ENCODE data around the gene NRXN3. TPM values are rescaled to one million over a fixed set of nuclear protein-coding genes. Genes with fewer than 3 reads are reported as not detected.

The NRXN3 gene
- total RNA-seq, 1 experiment from 2014 or later = not detected

DNA sequence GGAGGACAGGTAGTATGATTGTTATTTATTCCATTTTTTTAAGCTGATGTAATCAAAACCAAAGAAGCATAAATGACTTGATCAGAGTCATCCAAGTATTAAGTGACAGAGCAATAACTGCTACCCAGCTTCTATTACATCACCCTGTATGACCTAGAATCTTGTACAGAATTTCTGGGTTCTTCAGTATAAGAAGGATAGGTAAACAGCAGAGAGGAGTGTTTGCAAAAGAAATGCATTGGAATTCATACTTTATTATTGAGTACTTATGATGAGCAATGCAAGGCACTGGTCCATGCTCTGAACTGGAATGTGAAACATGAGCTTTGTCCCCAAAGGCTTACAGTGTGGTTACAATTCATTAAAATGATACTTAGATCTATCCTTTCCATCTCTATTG, 1124.3 kb downstream of the NRXN3 start:
- POLR2A ChIA-PET = no interaction called here

DNA sequence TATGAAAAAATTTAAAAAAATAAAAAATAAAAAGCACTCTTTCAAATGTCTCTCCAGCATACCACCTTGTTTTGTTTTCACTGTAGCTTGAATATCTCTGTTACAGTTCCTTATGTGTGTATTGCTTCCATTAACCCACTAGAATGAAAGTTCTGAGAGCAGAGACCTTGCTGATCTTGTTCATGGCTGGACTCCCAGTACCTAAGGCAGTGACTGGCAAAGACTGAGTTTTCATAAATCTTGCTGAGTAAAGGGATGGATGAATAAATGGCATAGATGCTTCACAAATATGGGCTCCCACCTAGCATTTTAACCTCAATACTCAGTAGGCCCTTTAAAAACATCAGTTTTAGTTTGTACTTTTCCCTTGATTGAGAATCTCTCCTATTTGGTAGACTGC, 1125.2 kb downstream of the NRXN3 start:
- ChIA-PET CTCF (no interaction called here), POLR2A (no interaction called here)
- Histone ChIP-seq H3K27me3 (ENCODE audit: control insufficient read depth, insufficient read depth, low read length) (no peaks in the 10 kb centered on the region), H3K9me3 (ENCODE audit: control insufficient read depth, insufficient read depth, low read depth, low read length) (no peaks in the 10 kb centered on the region), H3K36me3 (ENCODE audit: control insufficient read depth, insufficient read depth, low read length) (no peaks in the 10 kb centered on the region), H3K4me3 (ENCODE audit: low read depth in 2 of 2, low read length in 2 of 2) (no peak overlapping the region), H3K27ac (ENCODE audit: low read length) (no peak overlapping the region), H3K4me1 (ENCODE audit: control insufficient read depth, insufficient read depth, low read length) (no peaks in the 10 kb centered on the region)
- in situ Hi-C loops (cut with HindIII; ENCODE audit: low pct_unique_long_range_greater_than_20kb, low sequenced_read_pairs) (no loop called here), intact Hi-C loops (cut with micrococcal nuclease; ENCODE audit: unreplicated experiment) (no loop called here)
- ATAC-seq (no peak), DNase-seq (ENCODE audit: low read depth, low spot score) (no peak)
- BruUV-seq (replicated peaks) = no TSS peak
- TF ChIP-seq TCF7L2 (IDR thresholded peaks at IDR 0.05; ENCODE audit: low read depth, low read length) = no peak
- no peak for TF ChIP-seq SIN3A (IDR thresholded peaks at IDR 0.05; ENCODE audit: borderline replicate concordance, insufficient read depth, low read depth, low read length)
- TF ChIP-seq, protein P1, sequence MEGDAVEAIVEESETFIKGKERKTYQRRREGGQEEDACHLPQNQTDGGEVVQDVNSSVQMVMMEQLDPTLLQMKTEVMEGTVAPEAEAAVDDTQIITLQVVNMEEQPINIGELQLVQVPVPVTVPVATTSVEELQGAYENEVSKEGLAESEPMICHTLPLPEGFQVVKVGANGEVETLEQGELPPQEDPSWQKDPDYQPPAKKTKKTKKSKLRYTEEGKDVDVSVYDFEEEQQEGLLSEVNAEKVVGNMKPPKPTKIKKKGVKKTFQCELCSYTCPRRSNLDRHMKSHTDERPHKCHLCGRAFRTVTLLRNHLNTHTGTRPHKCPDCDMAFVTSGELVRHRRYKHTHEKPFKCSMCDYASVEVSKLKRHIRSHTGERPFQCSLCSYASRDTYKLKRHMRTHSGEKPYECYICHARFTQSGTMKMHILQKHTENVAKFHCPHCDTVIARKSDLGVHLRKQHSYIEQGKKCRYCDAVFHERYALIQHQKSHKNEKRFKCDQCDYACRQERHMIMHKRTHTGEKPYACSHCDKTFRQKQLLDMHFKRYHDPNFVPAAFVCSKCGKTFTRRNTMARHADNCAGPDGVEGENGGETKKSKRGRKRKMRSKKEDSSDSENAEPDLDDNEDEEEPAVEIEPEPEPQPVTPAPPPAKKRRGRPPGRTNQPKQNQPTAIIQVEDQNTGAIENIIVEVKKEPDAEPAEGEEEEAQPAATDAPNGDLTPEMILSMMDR (IDR thresholded peaks at IDR 0.05) = no peak

More for the DNA sequence above, 1124.3 kb downstream of the NRXN3 start:
- no peak overlapping the region for H3K27ac ChIP-seq (ENCODE audit: low read length)
- TF ChIP-seq, protein P1 (IDR thresholded peaks at IDR 0.05) = no peak
- TF ChIP-seq TCF7L2 (IDR thresholded peaks at IDR 0.05; ENCODE audit: low read depth, low read length) = no peak
- no peak for TF ChIP-seq POLR2AphosphoS5 (IDR thresholded peaks at IDR 0.05; ENCODE audit: low read depth, low read length)
- TF ChIP-seq SIN3A (IDR thresholded peaks at IDR 0.05; ENCODE audit: borderline replicate concordance, insufficient read depth, low read depth, low read length) = no peak
- TF ChIP-seq, protein P2, sequence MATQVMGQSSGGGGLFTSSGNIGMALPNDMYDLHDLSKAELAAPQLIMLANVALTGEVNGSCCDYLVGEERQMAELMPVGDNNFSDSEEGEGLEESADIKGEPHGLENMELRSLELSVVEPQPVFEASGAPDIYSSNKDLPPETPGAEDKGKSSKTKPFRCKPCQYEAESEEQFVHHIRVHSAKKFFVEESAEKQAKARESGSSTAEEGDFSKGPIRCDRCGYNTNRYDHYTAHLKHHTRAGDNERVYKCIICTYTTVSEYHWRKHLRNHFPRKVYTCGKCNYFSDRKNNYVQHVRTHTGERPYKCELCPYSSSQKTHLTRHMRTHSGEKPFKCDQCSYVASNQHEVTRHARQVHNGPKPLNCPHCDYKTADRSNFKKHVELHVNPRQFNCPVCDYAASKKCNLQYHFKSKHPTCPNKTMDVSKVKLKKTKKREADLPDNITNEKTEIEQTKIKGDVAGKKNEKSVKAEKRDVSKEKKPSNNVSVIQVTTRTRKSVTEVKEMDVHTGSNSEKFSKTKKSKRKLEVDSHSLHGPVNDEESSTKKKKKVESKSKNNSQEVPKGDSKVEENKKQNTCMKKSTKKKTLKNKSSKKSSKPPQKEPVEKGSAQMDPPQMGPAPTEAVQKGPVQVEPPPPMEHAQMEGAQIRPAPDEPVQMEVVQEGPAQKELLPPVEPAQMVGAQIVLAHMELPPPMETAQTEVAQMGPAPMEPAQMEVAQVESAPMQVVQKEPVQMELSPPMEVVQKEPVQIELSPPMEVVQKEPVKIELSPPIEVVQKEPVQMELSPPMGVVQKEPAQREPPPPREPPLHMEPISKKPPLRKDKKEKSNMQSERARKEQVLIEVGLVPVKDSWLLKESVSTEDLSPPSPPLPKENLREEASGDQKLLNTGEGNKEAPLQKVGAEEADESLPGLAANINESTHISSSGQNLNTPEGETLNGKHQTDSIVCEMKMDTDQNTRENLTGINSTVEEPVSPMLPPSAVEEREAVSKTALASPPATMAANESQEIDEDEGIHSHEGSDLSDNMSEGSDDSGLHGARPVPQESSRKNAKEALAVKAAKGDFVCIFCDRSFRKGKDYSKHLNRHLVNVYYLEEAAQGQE (IDR thresholded peaks at IDR 0.05; ENCODE audit: insufficient read depth in 1 of 2, low read depth in 2 of 2, low read length in 1 of 2) = no peak
- H3K36me3 ChIP-seq (ENCODE audit: control insufficient read depth, insufficient read depth, low read length) = no peaks in the 10 kb centered on the region
- in situ Hi-C loops (cut with HindIII; ENCODE audit: low pct_unique_long_range_greater_than_20kb, low sequenced_read_pairs) = no loop called here
- H3K9me3 ChIP-seq (ENCODE audit: control insufficient read depth, insufficient read depth, low read depth, low read length) = no peaks in the 10 kb centered on the region
- no peak overlapping the region for H3K4me3 ChIP-seq (ENCODE audit: low read depth in 2 of 2, low read length in 2 of 2)
- no peaks in the 10 kb centered on the region for H3K4me1 ChIP-seq (ENCODE audit: control insufficient read depth, insufficient read depth, low read length)
- intact Hi-C loops (cut with micrococcal nuclease; ENCODE audit: unreplicated experiment) = no loop called here
- CTCF ChIA-PET = no interaction called here
- DNase-seq (ENCODE audit: low read depth, low spot score) = no peak
- no peaks in the 10 kb centered on the region for H3K27me3 ChIP-seq (ENCODE audit: control insufficient read depth, insufficient read depth, low read length)
- no TSS peak for BruUV-seq (replicated peaks)
- ATAC-seq = no peak

All from Panc1 (cell line).